ENCODE measurements around the gene DCAF11. TPM values are rescaled to one million over a fixed set of nuclear protein-coding genes. Genes with fewer than 3 reads are reported as not detected.

DCAF11 gene
- total RNA-seq, 1 donor from 2014 or later: 84.3 TPM

DNA sequence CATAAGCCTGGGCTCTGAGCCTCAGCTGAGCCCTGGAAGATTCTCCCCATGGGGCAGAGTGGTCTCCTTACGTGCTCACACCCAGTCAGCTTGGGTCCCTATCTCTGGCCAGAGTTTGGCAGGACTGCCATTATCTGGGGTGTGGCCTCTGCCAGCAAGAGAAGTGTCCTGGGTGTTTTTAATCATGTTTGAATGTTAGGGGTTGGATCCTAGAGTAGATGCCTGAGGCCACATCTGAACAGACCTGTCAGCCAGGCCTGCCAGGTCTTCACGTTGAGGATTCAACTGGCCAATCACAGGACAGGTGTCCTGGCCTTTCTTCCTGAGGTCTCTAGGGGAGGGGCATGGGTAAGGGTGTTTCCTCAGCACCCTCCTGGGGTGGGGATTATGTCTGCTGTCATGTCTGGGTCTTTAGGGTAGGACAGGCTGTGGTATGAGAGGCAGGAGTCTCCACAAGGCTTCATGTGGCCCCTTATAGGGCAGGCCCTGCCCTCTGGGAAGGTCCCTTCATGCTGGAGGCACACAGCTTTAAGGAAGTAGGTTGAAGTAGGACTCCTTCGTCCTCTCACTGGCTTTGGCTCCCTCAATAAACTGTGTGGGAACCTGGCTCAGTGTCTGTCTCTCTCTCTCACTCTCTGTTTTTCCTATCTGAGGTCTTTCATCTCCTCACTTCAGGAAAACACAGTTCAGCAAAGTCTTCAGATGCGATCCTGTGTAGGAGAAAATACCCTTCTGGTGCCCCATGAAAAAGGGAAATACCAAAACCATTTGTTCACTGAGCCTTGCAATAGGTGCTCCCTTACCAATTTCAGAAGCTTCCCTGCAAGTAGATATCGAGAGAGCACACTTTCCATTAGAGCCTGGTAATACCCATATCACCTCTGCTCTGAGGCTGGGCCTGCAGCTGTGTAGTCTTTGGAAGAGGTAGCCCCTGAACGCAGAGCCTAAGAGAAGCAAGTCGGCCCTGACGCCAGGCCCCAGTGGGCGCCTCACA, 9.1 kb downstream of the DCAF11 start:
- peaks cover 38% of the 10 kb centered on the region for H3K4me1 Mint-ChIP-seq
- H3K36me3 Mint-ChIP-seq (ENCODE audit: low read depth): peaks cover 52% of the 10 kb centered on the region
- peak overlapping the region; percentile 52 for H3K4me3 Mint-ChIP-seq
- CTCF ChIA-PET: interaction anchor here (1.3 to 1.7 kb wide), 3 partner anchors 10 to 15 kb away, joined by 4 to 8 read pairs (median 5); partner anchors contain the start of gene PSME1
- H3K9me3 Mint-ChIP-seq: no peaks in the 10 kb centered on the region
- DNase-seq (no peak), ATAC-seq (ENCODE audit: low read depth) (peak; percentile 83)
- POLR2A ChIA-PET: interaction anchor here (1.0 to 4.1 kb wide), 10 partner anchors 9 to 119 kb away, joined by 3 to 46 read pairs (median 10); partner anchors contain the start of genes DCAF11, EMC9, IRF9 and NRL
- intact Hi-C loops (cut with micrococcal nuclease): loop anchor here (1.0 kb wide), 2 partner anchors 8 to 12 kb away; no protein-coding TSS in a partner anchor
- TF ChIP-seq, protein P1, sequence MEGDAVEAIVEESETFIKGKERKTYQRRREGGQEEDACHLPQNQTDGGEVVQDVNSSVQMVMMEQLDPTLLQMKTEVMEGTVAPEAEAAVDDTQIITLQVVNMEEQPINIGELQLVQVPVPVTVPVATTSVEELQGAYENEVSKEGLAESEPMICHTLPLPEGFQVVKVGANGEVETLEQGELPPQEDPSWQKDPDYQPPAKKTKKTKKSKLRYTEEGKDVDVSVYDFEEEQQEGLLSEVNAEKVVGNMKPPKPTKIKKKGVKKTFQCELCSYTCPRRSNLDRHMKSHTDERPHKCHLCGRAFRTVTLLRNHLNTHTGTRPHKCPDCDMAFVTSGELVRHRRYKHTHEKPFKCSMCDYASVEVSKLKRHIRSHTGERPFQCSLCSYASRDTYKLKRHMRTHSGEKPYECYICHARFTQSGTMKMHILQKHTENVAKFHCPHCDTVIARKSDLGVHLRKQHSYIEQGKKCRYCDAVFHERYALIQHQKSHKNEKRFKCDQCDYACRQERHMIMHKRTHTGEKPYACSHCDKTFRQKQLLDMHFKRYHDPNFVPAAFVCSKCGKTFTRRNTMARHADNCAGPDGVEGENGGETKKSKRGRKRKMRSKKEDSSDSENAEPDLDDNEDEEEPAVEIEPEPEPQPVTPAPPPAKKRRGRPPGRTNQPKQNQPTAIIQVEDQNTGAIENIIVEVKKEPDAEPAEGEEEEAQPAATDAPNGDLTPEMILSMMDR (IDR thresholded peaks at IDR 0.05): no peak
- H3K27ac Mint-ChIP-seq: peak overlapping the region; percentile 93
- H3K27me3 Mint-ChIP-seq: no peaks in the 10 kb centered on the region

DNA sequence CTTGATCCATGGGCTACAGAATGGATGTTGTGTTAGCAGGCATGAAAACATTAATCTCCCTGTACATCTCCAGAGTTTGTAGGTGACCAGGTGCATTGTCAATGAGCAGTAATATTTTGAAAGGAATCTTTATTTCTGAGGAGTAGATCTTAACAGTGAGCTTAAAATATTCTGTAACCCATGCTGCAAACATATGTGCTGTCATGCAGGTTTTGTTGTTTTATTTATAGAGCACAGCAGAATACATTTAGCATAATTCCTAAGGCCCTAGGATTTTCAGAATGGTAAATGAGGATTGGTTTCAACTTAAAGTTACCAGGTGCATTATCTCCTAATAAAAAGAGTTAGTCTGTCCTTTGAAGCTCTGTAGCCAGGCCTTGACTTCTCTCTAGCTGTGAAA, 12.4 kb downstream of the DCAF11 start:
- Mint-ChIP-seq H3K27me3 (no peaks in the 10 kb centered on the region), H3K36me3 (ENCODE audit: low read depth) (peaks cover 26% of the 10 kb centered on the region), H3K27ac (no peak overlapping the region), H3K4me1 (peaks cover 38% of the 10 kb centered on the region), H3K9me3 (no peaks in the 10 kb centered on the region), H3K4me3 (no peak overlapping the region)
- DNase-seq (no peak), ATAC-seq (ENCODE audit: low read depth) (no peak)
- ChIA-PET CTCF (interaction anchor here (1.0 to 1.9 kb wide), 3 partner anchors 12 to 46 kb away, joined by 3 to 5 read pairs (median 4); partner anchors contain the start of genes DCAF11 and NRL), POLR2A (interaction anchor here (0.6 to 2.9 kb wide), 3 partner anchors 9 to 186 kb away, joined by 3 to 22 read pairs (median 17); partner anchors contain the start of genes DCAF11, NRL and PSME1)
- TF ChIP-seq, protein P1 (IDR thresholded peaks at IDR 0.05): no peak
- intact Hi-C loops (cut with micrococcal nuclease): no loop called here

DNA sequence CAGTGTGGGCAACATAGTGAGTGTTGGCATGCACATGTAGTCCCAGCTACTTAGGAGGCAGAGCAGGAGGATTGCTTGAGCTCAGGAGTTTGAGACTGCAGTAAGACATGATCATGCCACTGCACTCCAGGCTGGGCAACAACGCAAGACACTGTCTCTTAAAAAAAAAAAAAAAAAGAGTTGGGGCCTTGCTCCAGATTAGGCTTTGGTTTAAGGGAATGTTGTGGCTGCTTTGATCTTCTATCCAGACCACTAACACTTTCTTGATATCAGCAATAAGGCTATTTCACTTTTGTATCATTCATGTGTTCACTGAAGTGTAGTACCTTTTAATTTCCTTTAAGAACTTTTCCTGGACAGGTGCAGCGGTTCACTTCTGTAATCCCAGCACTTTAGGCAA, 13.1 kb downstream of the DCAF11 start:
- intact Hi-C loops (cut with micrococcal nuclease): no loop called here
- Mint-ChIP-seq H3K4me3 (no peak overlapping the region), H3K27ac (peak overlapping the region; percentile 35), H3K9me3 (no peaks in the 10 kb centered on the region), H3K27me3 (no peaks in the 10 kb centered on the region), H3K36me3 (ENCODE audit: low read depth) (peaks cover 22% of the 10 kb centered on the region), H3K4me1 (peaks cover 40% of the 10 kb centered on the region)
- DNase-seq (no peak), ATAC-seq (ENCODE audit: low read depth) (no peak)
- POLR2A ChIA-PET: interaction anchor here (2.3 to 2.9 kb wide), 2 partner anchors 8 to 12 kb away, joined by 17 to 22 read pairs; partner anchors contain the start of genes DCAF11, NRL and PSME1
- CTCF ChIA-PET: no interaction called here
- TF ChIP-seq, protein P1 (IDR thresholded peaks at IDR 0.05): no peak

DNA sequence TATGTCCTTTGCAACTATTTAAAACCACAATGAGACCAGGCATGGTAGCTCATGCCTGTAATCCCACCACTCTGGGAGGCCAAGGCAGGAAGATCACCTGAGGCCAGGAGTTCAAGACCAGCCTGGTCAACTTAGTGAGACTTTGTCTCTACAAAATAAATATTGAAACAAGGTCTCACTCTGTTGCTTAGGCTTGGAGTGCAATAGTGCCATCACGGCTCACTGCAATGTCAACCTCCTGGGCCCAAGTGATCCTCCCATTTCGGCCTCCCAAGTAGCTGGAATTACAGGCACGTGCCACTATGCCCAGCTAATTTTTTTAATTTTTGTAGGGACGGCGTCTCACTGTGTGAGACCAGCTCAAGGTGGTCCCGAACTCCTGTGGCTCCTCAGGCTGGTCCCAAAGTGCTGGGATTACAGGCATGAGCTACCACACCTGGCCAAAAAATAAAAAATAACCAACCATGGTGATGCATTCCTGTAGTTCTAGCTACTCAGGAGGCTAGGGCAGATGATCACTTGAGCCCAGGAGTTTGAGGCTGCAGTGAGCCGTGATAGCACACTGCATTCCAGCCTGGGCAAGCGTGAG, 14.9 kb downstream of the DCAF11 start:
- TF ChIP-seq, protein P1 (IDR thresholded peaks at IDR 0.05): no peak
- no peak for DNase-seq
- CTCF ChIA-PET: interaction anchor here (0.6 kb wide), 1 partner anchor 179 kb away, joined by 3 read pairs; no protein-coding TSS in a partner anchor
- Mint-ChIP-seq H3K27ac (no peak overlapping the region), H3K36me3 (ENCODE audit: low read depth) (peaks cover 6% of the 10 kb centered on the region), H3K9me3 (no peaks in the 10 kb centered on the region), H3K27me3 (no peaks in the 10 kb centered on the region), H3K4me3 (no peak overlapping the region), H3K4me1 (peaks cover 26% of the 10 kb centered on the region)
- ATAC-seq (ENCODE audit: low read depth): no peak
- intact Hi-C loops (cut with micrococcal nuclease): no loop called here
- POLR2A ChIA-PET: interaction anchor here (0.6 to 1.9 kb wide), 3 partner anchors 15 to 78 kb away, joined by 3 to 8 read pairs (median 7); partner anchors contain the start of genes CARMIL3, DCAF11 and NRL
